ENCODE data around the gene TBC1D3. TPM values are rescaled to one million over a fixed set of nuclear protein-coding genes. Genes with fewer than 3 reads are reported as not detected.

The TBC1D3 gene
- total RNA-seq (2022; extraction: Qiagen RNA extraction; ENCODE audit: low read depth), result not detected in 5 replicates

GRCh38 chr17:38192455-38192854 is at the start of gene TBC1D3:
Gene TBC1D3, minus strand, starts transcription at chr17:38192555. Its CDS starts 1,526 bp downstream, at chr17:38191029.

Other genes with a start within 250 kb of the TBC1D3 start
- gene TBC1D3L, start 203.5 kb downstream of the TBC1D3 start, total RNA-seq (2022; extraction: Qiagen RNA extraction; ENCODE audit: low read depth), result 8.1 to 16.1 TPM (median 12.7 TPM) in 5 replicates
- gene TBC1D3D, start 188.6 kb downstream of the TBC1D3 start, total RNA-seq (2022; extraction: Qiagen RNA extraction; ENCODE audit: low read depth), result 0.08 TPM in 1 of 5 replicates, not detected in the others
- gene TBC1D3C, start 123.9 kb downstream of the TBC1D3 start, total RNA-seq (2022; extraction: Qiagen RNA extraction; ENCODE audit: low read depth), result not detected in 5 replicates
- not detected in 5 replicates for gene TBC1D3E, start 64.6 kb downstream of the TBC1D3 start, total RNA-seq (2022; extraction: Qiagen RNA extraction; ENCODE audit: low read depth)
- 61.2 to 71.4 TPM (median 63.3 TPM) in 5 replicates for gene MRPL45, start 104.6 kb upstream of the TBC1D3 start, total RNA-seq (2022; extraction: Qiagen RNA extraction; ENCODE audit: low read depth)
- gene GPR179, start 151.4 kb upstream of the TBC1D3 start, total RNA-seq (2022; extraction: Qiagen RNA extraction; ENCODE audit: low read depth), result 0.01 to 0.05 TPM (median 0.04 TPM) in 3 of 5 replicates, not detected in the others
- gene SOCS7, start 159.3 kb upstream of the TBC1D3 start, total RNA-seq (2022; extraction: Qiagen RNA extraction; ENCODE audit: low read depth), result 8.1 to 18.8 TPM (median 15.8 TPM) in 5 replicates
- 42.1 to 70.8 TPM (median 62.8 TPM) in 5 replicates for gene ARHGAP23, start 235.9 kb upstream of the TBC1D3 start, total RNA-seq (2022; extraction: Qiagen RNA extraction; ENCODE audit: low read depth)

Data from A549 treated with ZK216348 at 1 μM for 4 hours (cell line).